Cardiac septum (tissue), 1 donor: Measurements from ENCODE around the gene CRACR2B. TPM values are rescaled to one million over a fixed set of nuclear protein-coding genes. Genes with fewer than 3 reads are reported as not detected.

ENCODE experiments used
- DNase-seq: peaks from one replicate; pipeline ENCODE4 v3.0.0-alpha.2; 2020; ENCODE audit warnings: low spot score
- intact Hi-C: fragments of 100-400 bp; cut with DNase I; formaldehyde crosslinking; loops from one replicate; pipeline ENCODE4 v1.14.0; 2022
- total RNA-seq: library from RNA; stranded (reverse); fragmentation: NEBNext Ultra II Directional; extraction: Animal tissue kit (Norgen Biotek cat#: 25700); gene quantifications from one replicate; pipeline ENCODE4 v1.2.1, GENCODE V29; 2021
- donor health status: DM: no; HTN: no; CAD: no.

The CRACR2B gene
- total RNA-seq, 1 donor from 2014 or later = 12.2 TPM

GRCh38 chr11:846496-847098 is 18.9 kb downstream of the CRACR2B start:
- intact Hi-C loops = no loop called here
- no peak for DNase-seq

- DNase-seq = no peak
- intact Hi-C loops = loop anchor here (2.0 kb wide), 1 partner anchor 203 kb away; no protein-coding TSS in a partner anchor
These were observed 20.2 kb downstream of the CRACR2B start for GRCh38 chr11:847876-848275.

- peak; percentile 83 for DNase-seq
- intact Hi-C loops = loop anchor here (2.0 kb wide), 1 partner anchor 202 kb away; no protein-coding TSS in a partner anchor
These were observed 20.7 kb downstream of the CRACR2B start for GRCh38 chr11:848380-848931.

- no peak for DNase-seq
- intact Hi-C loops = loop anchor here (2.0 kb wide), 1 partner anchor 202 kb away; no protein-coding TSS in a partner anchor
These were observed 21.5 kb downstream of the CRACR2B start for GRCh38 chr11:849104-849824.

- intact Hi-C loops = loop anchor here (2.0 kb wide), 1 partner anchor 201 kb away; no protein-coding TSS in a partner anchor
- no peak for DNase-seq
These were observed 22.4 kb downstream of the CRACR2B start for GRCh38 chr11:849951-850774.

GRCh38 chr11:850775-851763 is 23.4 kb downstream of the CRACR2B start:
- intact Hi-C loops = no loop called here
- no peak for DNase-seq

- intact Hi-C loops = no loop called here
- DNase-seq = no peak
These were observed 25.0 kb downstream of the CRACR2B start for GRCh38 chr11:852762-853161.

- intact Hi-C loops = no loop called here
- DNase-seq = no peak
These were observed 26.1 kb downstream of the CRACR2B start for GRCh38 chr11:853682-854448.

GRCh38 chr11:854601-855329 is 27.0 kb downstream of the CRACR2B start:
- intact Hi-C loops = no loop called here
- DNase-seq = no peak

- DNase-seq = no peak
- intact Hi-C loops = no loop called here
These were observed 27.6 kb downstream of the CRACR2B start for GRCh38 chr11:855330-855674.

GRCh38 chr11:855796-856195 is 28.1 kb downstream of the CRACR2B start:
- DNase-seq = no peak
- intact Hi-C loops = no loop called here

- DNase-seq = no peak
- intact Hi-C loops = no loop called here
These were observed 28.7 kb downstream of the CRACR2B start for GRCh38 chr11:856397-856796.

GRCh38 chr11:858053-858761 is 30.5 kb downstream of the CRACR2B start:
- intact Hi-C loops = no loop called here

GRCh38 chr11:858762-859339 is 31.1 kb downstream of the CRACR2B start:
- DNase-seq = no peak
- intact Hi-C loops = no loop called here

More at GRCh38 chr11:858053-858761, 30.5 kb downstream of the CRACR2B start:
- DNase-seq = no peak

- DNase-seq = no peak
- intact Hi-C loops = no loop called here
These were observed 31.8 kb downstream of the CRACR2B start for GRCh38 chr11:859394-860131.
